ENCODE measurements around the gene SLC6A7. TPM values are rescaled to one million over a fixed set of nuclear protein-coding genes. Genes with fewer than 3 reads are reported as not detected.

SLC6A7 gene
- total RNA-seq, 2 donors from 2014 or later, result not detected

DNA sequence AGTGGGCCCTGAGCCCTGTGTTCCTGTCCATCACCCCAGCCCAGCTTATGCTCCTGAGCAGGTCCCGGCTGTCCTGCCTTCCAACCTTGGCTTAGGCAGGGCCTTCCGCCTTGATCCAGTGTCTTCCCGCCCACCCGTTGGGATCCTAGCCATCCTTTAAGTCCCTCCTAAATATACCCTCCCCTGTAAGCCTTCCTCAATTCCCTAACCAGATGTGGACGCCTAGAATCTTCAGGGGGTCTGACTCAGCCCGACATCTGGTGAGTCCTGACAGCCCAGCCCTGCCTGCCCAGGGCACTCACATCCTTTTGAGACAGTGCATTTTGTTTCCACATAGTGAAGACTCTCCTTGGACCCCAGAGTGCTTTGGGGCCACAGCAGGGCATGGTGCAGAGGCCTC lies 23.7 kb downstream of the SLC6A7 start:
- Histone ChIP-seq H3K9me3 (ENCODE audit: control insufficient read depth, low read length) (no peaks in the 10 kb centered on the region), H3K36me3 (ENCODE audit: control insufficient read depth, insufficient read depth, low read length) (no peaks in the 10 kb centered on the region), H3K27me3 (ENCODE audit: control insufficient read depth, insufficient read depth, low read length, poor library complexity, severe bottlenecking) (peaks cover 13% of the 10 kb centered on the region), H3K27ac (ENCODE audit: low read depth, low read length) (no peak overlapping the region), H3K4me1 (ENCODE audit: control insufficient read depth, insufficient read depth, low read length) (no peaks in the 10 kb centered on the region), H3K9ac (ENCODE audit: extremely low read depth, low read length, poor library complexity, severe bottlenecking) (no peak overlapping the region), H3K4me3 (ENCODE audit: low read length) (no peak overlapping the region)
- peaks cover 46% of the 10 kb centered on the region for H3K27me3 Mint-ChIP-seq (ENCODE audit: insufficient read depth)
- H3K4me3 Mint-ChIP-seq, result no peak overlapping the region
- DNase-seq, result no peak
- H3K9me3 Mint-ChIP-seq, result no peaks in the 10 kb centered on the region
- WGBS, 2 experiments (ENCODE audit: insufficient coverage in 1 of 2, insufficient read length in 1 of 2), result 78 to 83% methylated on average over 4 to 6 of the region's 6 CpGs
- TF ChIP-seq, protein P1, sequence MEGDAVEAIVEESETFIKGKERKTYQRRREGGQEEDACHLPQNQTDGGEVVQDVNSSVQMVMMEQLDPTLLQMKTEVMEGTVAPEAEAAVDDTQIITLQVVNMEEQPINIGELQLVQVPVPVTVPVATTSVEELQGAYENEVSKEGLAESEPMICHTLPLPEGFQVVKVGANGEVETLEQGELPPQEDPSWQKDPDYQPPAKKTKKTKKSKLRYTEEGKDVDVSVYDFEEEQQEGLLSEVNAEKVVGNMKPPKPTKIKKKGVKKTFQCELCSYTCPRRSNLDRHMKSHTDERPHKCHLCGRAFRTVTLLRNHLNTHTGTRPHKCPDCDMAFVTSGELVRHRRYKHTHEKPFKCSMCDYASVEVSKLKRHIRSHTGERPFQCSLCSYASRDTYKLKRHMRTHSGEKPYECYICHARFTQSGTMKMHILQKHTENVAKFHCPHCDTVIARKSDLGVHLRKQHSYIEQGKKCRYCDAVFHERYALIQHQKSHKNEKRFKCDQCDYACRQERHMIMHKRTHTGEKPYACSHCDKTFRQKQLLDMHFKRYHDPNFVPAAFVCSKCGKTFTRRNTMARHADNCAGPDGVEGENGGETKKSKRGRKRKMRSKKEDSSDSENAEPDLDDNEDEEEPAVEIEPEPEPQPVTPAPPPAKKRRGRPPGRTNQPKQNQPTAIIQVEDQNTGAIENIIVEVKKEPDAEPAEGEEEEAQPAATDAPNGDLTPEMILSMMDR (conservative IDR thresholded peaks at IDR 0.05), result no peak
- peaks cover 18% of the 10 kb centered on the region for H3K4me1 Mint-ChIP-seq
- no peaks in the 10 kb centered on the region for H3K36me3 Mint-ChIP-seq (ENCODE audit: low read depth)
- no peak overlapping the region for H3K27ac Mint-ChIP-seq

DNA sequence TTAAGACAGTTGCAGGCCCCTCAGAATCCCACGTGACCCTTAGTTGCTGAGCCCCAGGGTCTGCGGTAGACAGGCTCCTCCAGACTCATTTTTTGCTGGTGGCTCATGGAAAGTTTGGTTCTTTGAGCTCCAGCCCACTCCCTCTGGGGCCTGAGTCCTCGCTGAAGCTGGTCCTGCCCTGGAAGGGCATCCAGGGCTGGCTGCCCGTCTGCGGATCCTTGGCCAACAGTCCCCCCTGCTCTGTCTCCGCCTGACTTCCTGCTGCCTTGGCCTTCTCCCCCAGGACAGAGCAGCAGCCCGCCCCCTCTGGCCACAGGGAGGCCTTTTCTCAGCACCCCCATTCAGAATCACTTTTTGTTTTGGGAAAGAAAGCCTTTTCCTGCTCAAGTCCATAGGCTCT lies 24.4 kb downstream of the SLC6A7 start:
- TF ChIP-seq, protein P1 (conservative IDR thresholded peaks at IDR 0.05), result peak; percentile 36
- no peaks in the 10 kb centered on the region for H3K9me3 Mint-ChIP-seq
- H3K9ac ChIP-seq (ENCODE audit: extremely low read depth, low read length, poor library complexity, severe bottlenecking), result no peak overlapping the region

DNA sequence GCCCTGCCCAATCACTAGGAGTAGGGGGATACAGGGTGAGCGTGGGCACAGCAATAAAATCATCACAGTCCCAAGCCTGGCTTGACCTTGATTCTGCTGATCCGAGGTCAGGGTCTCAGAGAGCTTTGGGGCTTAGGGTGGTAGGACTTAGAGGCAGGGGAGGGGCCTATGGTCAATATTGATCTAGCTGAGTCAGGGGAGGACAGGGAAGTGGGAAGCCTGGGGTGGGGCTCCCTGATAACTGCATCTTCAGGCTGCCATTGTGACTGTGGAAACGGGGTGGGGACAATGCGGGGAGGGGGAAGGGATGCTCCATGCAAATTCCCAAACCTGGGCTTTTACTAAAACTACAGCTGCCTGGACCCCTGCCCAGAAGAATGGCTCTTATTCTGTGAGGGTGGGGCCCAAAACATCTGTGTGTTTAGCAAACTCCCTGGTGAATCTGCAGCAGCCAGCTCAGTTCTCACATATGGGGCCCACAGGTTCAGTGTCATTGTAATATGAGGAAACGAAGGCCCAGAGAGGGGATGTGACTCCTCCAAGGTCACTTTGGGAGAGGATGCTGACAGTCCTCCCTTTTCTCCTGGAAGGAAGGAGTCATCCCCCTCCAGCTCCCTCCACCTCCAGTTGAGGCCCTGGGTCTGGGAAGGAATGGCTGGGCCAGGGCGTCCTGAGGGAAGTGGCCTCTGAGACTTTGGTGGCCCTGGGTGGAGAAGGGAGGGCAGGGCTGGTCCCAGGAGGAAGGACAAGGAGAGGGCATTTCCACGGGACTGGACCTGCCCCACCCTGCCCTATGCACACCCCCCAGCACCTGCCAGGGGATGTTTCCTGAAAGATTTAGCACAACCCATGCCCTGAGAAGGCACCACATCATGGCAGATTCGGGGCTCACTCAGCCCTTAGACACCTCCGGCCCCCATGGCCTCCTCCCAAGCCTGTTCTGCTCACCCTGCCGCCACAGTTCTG lies 26.4 kb downstream of the SLC6A7 start:
- Histone ChIP-seq H3K4me1 (ENCODE audit: control insufficient read depth, insufficient read depth, low read length) (no peaks in the 10 kb centered on the region), H3K9ac (ENCODE audit: extremely low read depth, low read length, poor library complexity, severe bottlenecking) (no peak overlapping the region), H3K36me3 (ENCODE audit: control insufficient read depth, insufficient read depth, low read length) (no peaks in the 10 kb centered on the region), H3K4me3 (ENCODE audit: low read length) (no peak overlapping the region), H3K27me3 (ENCODE audit: control insufficient read depth, insufficient read depth, low read length, poor library complexity, severe bottlenecking) (peaks cover 13% of the 10 kb centered on the region), H3K9me3 (ENCODE audit: control insufficient read depth, low read length) (no peaks in the 10 kb centered on the region), H3K27ac (ENCODE audit: low read depth, low read length) (no peak overlapping the region)
- no peaks in the 10 kb centered on the region for H3K36me3 Mint-ChIP-seq (ENCODE audit: low read depth)
- no peak for DNase-seq
- H3K27ac Mint-ChIP-seq, result no peak overlapping the region
- peaks cover 13% of the 10 kb centered on the region for H3K4me1 Mint-ChIP-seq
- peaks cover 52% of the 10 kb centered on the region for H3K27me3 Mint-ChIP-seq (ENCODE audit: insufficient read depth)
- TF ChIP-seq, protein P1 (conservative IDR thresholded peaks at IDR 0.05), result no peak
- no peak overlapping the region for H3K4me3 Mint-ChIP-seq
- no peaks in the 10 kb centered on the region for H3K9me3 Mint-ChIP-seq
- WGBS, 2 experiments (ENCODE audit: insufficient coverage in 1 of 2, insufficient read length in 1 of 2), result 78 to 83% methylated on average over 4 to 10 of the region's 10 CpGs

More for the DNA sequence above, 24.4 kb downstream of the SLC6A7 start:
- peaks cover 46% of the 10 kb centered on the region for H3K27me3 Mint-ChIP-seq (ENCODE audit: insufficient read depth)
- Histone ChIP-seq H3K27me3 (ENCODE audit: control insufficient read depth, insufficient read depth, low read length, poor library complexity, severe bottlenecking) (peaks cover 13% of the 10 kb centered on the region), H3K27ac (ENCODE audit: low read depth, low read length) (no peak overlapping the region), H3K4me1 (ENCODE audit: control insufficient read depth, insufficient read depth, low read length) (no peaks in the 10 kb centered on the region), H3K4me3 (ENCODE audit: low read length) (no peak overlapping the region), H3K9me3 (ENCODE audit: control insufficient read depth, low read length) (no peaks in the 10 kb centered on the region), H3K36me3 (ENCODE audit: control insufficient read depth, insufficient read depth, low read length) (no peaks in the 10 kb centered on the region)
- no peak overlapping the region for H3K4me3 Mint-ChIP-seq
- H3K36me3 Mint-ChIP-seq (ENCODE audit: low read depth), result no peaks in the 10 kb centered on the region
- peaks cover 18% of the 10 kb centered on the region for H3K4me1 Mint-ChIP-seq
- H3K27ac Mint-ChIP-seq, result no peak overlapping the region
- no peak for DNase-seq
- 70 to 85% methylated on average over 2 to 7 of the region's 7 CpGs for WGBS, 2 experiments (ENCODE audit: insufficient coverage in 1 of 2, insufficient read length in 1 of 2)

All from endodermal cell (in vitro differentiated cells).